Right lobe of liver (tissue), 6 donors: Measurements from ENCODE around the gene KDSR. TPM values are rescaled to one million over a fixed set of nuclear protein-coding genes. Genes with fewer than 3 reads are reported as not detected.

ENCODE experiments used
- ATAC-seq, 4 donors: fragments of 200-7000 bp; cut with Tn5 transposase; one replicate each; pipeline ENCODE4 v1.9.1; 2020; ENCODE audit warnings: mild to moderate bottlenecking in 4 of 4, moderate library complexity in 4 of 4
- DNase-seq, 3 donors: peaks; one replicate each; pipeline ENCODE4 v3.0.0-alpha.2; 2020
- H3K27ac ChIP-seq, 3 donors: fragments of 200-600 bp; one replicate each; pipeline ENCODE4 v1.8.0; 2022
- H3K27me3 ChIP-seq, 2 donors: fragments of 200-600 bp; one replicate each; pipeline ENCODE4 v1.8.0; 2022
- H3K36me3 ChIP-seq, 4 donors: fragments of 200-600 bp; sonication (generic) in 1 of 4; one replicate each; pipeline versions ENCODE4 v1.5.1 to v1.8.0; 2017 to 2022; ENCODE audit warnings: control low read depth in 1 of 4
- H3K4me1 ChIP-seq, 4 donors: fragments of 200-600 bp; sonication (generic) in 1 of 4; one replicate each; pipeline versions ENCODE4 v1.5.1 to v1.8.0; 2017 to 2022; ENCODE audit warnings: control low read depth in 1 of 4
- H3K4me3 ChIP-seq, 3 donors: fragments of 200-600 bp; one replicate each; pipeline ENCODE4 v1.8.0; 2022
- H3K9me3 ChIP-seq, 4 donors: fragments of 200-600 bp; sonication (generic) in 1 of 4; one replicate each; pipeline versions ENCODE4 v1.5.1 to v1.8.0; 2017 to 2022; ENCODE audit warnings: control low read depth in 1 of 4
- CTCF ChIP-seq, 4 donors: fragments of 200-600 bp in 3 of 4; fragments of 450-650 bp in 1 of 4; IDR thresholded peaks; one replicate each; pipeline versions ENCODE4 v1.5.1 to v1.8.0; 2016 to 2022; ENCODE audit warnings: antibody characterized with exemption in 4 of 4, mild to moderate bottlenecking in 2 of 4
- POLR2A ChIP-seq: fragments of 450-650 bp; IDR thresholded peaks from one replicate; pipeline ENCODE4 v1.6.1; 2017; ENCODE audit warnings: antibody characterized with exemption, mild to moderate bottlenecking
- WGBS: methylation state at CpG from one replicate; pipeline ENCODE4 v1.1.6; 2018; ENCODE audit warnings: low coverage, low lambda C conversion rate; ENCODE audit not compliant: insufficient coverage; ENCODE audit errors: missing lambda C conversion rate; 5-methylcytosine and 5-hydroxymethylcytosine counted together
- intact Hi-C, 2 donors: fragments of 100-400 bp; cut with DNase I; formaldehyde crosslinking; loops; one replicate each; pipeline versions ENCODE4 v1.11.2 to v1.14.1; 2022
- total RNA-seq, 6 experiments: library from RNA; depleted of rRNA in 2 of 6; stranded (reverse); fragments of >200 nt in 2 of 6; fragmentation: NEBNext Ultra II Directional in 3 of 6; extraction: Animal tissue kit (Norgen Biotek cat#: 25700) in 3 of 6; gene quantifications; one replicate each; pipeline versions ENCODE4 v1.1.0 to v1.2.4, GENCODE V29; 2016 to 2023
- donor health status: DM: no; HTN: yes; CAD: no.
- donor health status: DM: no; HTN: no; CAD: no.
- donor health status: DM: no; HTN: no; CAD: no.
- donor health status: DM: no; HTN: yes; CAD: no.
- donor health status: DM: no; HTN: yes; CAD: no.

The KDSR gene
- total RNA-seq, 6 experiments from 2014 or later: 32.3 to 67.1 (median 56.1) TPM

- no peak for DNase-seq
- Histone ChIP-seq H3K4me3 (no peak overlapping the region), H3K27ac (peak overlapping the region; percentile 57 to 89 (median 70)), H3K36me3 (peaks cover 0 to 34% (median 18%) of the 10 kb centered on the region in 4 donors), H3K4me1 (peaks cover 0 to 31% (median 13%) of the 10 kb centered on the region in 4 donors), H3K27me3 (no peaks in the 10 kb centered on the region), H3K9me3 (no peaks in the 10 kb centered on the region)
- WGBS: 32% methylated on average over 5 of the region's 5 CpGs
- intact Hi-C loops: loop anchor here in 1 of 2 donors (10.0 kb wide), 1 partner anchor 91 kb away; no protein-coding TSS in a partner anchor
- TF ChIP-seq POLR2A (no peak), CTCF (IDR thresholded peaks at IDR 0.05) (no peak)
- ATAC-seq: peak; percentile 78 to 89 (median 86)
Observed at GRCh38 chr18:63344263-63344662, 22.7 kb downstream of the KDSR start.

GRCh38 chr18:63342206-63342605, 24.8 kb downstream of the KDSR start:
- H3K27me3 ChIP-seq: no peaks in the 10 kb centered on the region
- no peak overlapping the region for H3K4me3 ChIP-seq
- no peaks in the 10 kb centered on the region for H3K9me3 ChIP-seq
- 24% methylated on average over 5 of the region's 5 CpGs for WGBS
- no peak overlapping the region for H3K27ac ChIP-seq
- TF ChIP-seq CTCF (IDR thresholded peaks at IDR 0.05) (peak in 3 of 4 donors; percentile 29 to 46 (median 34)), POLR2A (no peak)
- intact Hi-C loops: loop anchor here in 1 of 2 donors (10.0 kb wide), 1 partner anchor 93 kb away; no protein-coding TSS in a partner anchor
- H3K4me1 ChIP-seq: peaks cover 0 to 19% (median 9%) of the 10 kb centered on the region in 4 donors
- DNase-seq (no peak), ATAC-seq (peak; percentile 39 to 49 (median 46))
- H3K36me3 ChIP-seq: peaks cover 0 to 47% (median 20%) of the 10 kb centered on the region in 4 donors

- H3K4me3 ChIP-seq: no peak overlapping the region
- no peaks in the 10 kb centered on the region for H3K9me3 ChIP-seq
- ATAC-seq (no peak), DNase-seq (no peak)
- intact Hi-C loops: loop anchor here (10.0 kb wide), 2 partner anchors 95 to 215 kb away; no protein-coding TSS in a partner anchor
- no peaks in the 10 kb centered on the region for H3K27me3 ChIP-seq
- TF ChIP-seq CTCF (IDR thresholded peaks at IDR 0.05) (peak; percentile 28 to 54 (median 48)), POLR2A (no peak)
- peaks cover 0 to 16% (median 7%) of the 10 kb centered on the region in 4 donors for H3K4me1 ChIP-seq
- WGBS: 33% methylated on average over 4 of the region's 4 CpGs
- H3K36me3 ChIP-seq: peaks cover 0 to 63% (median 26%) of the 10 kb centered on the region in 4 donors
- no peak overlapping the region for H3K27ac ChIP-seq
Observed at GRCh38 chr18:63339920-63340484, 27.0 kb downstream of the KDSR start.

- H3K27ac ChIP-seq: no peak overlapping the region
- DNase-seq (no peak), ATAC-seq (peak in 1 of 4 donors; percentile 81)
- TF ChIP-seq POLR2A (no peak), CTCF (IDR thresholded peaks at IDR 0.05) (no peak)
- H3K27me3 ChIP-seq: no peaks in the 10 kb centered on the region
- WGBS: 44% methylated on average over 8 of the region's 8 CpGs
- H3K4me1 ChIP-seq: no peaks in the 10 kb centered on the region
- peaks cover 0 to 76% (median 28%) of the 10 kb centered on the region in 4 donors for H3K36me3 ChIP-seq
- intact Hi-C loops: loop anchor here in 1 of 2 donors (10.0 kb wide), 1 partner anchor 212 kb away; no protein-coding TSS in a partner anchor
- H3K4me3 ChIP-seq: no peak overlapping the region
- no peaks in the 10 kb centered on the region for H3K9me3 ChIP-seq
Observed at GRCh38 chr18:63336366-63337099, 30.5 kb downstream of the KDSR start.
